ENCODE measurements around the gene BTN1A1.
A peak's percentile ranks its signal among the peaks of the same experiment; 100 is the strongest.
"Not testable (repeated sequence)": the region's sequence is repeated elsewhere in the genome, so short reads cannot be mapped to it uniquely, and the experiment has no call there.

Gene BTN1A1

DNA sequence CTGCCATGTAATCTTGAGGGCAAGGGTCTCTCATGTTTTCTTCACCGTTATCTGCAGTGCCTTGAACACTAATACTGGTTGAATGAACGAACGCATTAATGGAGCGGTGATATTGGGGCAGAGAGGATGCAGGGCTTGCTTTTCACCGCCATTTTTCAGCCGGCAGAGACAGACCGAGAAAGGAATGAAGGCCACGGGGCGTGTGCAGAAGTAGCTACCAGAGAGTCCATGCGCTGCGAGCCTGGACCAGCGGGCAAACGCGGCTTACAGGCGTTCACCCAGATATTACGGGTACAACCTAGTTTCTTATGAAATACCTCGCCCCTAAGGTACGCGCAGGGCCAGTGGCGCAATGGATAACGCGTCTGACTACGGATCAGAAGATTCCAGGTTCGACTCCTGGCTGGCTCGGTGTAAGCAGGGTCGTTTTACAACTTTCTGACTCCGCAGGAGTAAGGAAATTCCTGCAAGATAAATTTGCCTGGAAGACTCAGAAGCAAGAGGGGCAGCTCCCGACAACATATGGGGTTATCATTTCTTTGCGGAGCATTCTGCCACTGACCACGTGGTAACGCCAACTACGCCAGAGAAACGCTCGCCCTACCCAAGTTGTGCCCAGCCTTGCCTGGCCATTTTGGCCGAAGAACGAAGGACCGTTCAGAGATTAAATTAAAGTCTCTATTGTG, 37.2 kb downstream of the BTN1A1 start:
- peak; percentile 75 to 88 for DNase-seq (ENCODE audit: low read depth in 2 of 2, low spot score in 1 of 2)

DNA sequence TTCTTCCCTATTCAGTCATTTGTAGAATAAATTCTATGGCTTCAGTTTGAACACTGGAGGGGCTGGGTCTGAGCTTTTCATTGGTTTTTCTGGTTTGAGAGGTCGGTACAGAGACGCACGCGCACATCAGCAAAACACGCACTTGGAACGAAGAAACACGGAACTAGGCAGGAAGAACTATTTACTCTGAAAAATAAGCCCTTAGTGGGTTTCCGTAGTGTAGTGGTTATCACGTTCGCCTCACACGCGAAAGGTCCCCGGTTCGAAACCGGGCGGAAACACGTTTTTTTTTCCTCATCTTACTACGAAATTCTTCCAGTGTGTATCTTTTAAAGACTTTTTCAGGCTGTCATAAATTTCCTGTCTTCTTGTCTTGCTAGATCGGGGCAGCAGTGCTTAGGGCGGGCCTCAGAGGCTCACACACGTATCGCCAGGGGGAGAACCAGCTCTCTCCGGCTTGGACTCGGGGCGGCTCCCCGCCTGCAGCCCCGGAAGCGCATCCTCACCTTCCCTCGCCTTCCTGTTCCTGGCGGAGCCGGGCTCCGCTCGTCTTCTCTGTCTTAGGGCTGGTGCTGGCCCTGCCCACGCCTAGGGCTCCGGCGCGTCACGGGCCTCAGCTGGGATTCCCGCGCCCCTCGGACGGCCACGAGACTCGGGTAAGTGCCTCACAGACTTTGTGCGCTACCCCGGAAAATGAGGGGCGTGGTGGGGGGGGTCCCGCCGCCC, 37.9 kb downstream of the BTN1A1 start, which contains the start of gene HMGN4:
HMGN4 (plus strand) TSS at position 521 of the 726 bp plus-strand sequence. CDS start 6,841 bp downstream, outside the sequence.
- peak in 1 of 2 donors; percentile 62 for DNase-seq (ENCODE audit: low read depth in 2 of 2, low spot score in 1 of 2)

DNA sequence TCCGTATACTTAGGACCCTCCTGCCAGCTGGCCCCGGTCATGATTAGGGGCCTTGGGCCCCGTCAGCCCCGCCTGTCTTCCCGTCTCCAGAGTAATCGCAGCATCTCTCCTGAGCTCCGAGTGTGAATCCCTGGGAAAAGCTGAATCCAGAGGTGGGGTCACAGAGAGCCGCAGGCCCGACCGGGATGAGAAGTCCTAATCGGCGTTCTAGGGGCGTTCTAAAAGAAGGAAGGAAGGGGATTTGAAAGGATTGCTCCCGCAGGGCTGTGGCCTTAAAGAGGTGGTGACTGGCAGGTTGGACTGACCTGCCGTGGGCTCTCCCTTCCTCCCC, 38.4 kb downstream of the BTN1A1 start:
- DNase-seq (ENCODE audit: low read depth in 2 of 2, low spot score in 1 of 2), result no peak

DNA sequence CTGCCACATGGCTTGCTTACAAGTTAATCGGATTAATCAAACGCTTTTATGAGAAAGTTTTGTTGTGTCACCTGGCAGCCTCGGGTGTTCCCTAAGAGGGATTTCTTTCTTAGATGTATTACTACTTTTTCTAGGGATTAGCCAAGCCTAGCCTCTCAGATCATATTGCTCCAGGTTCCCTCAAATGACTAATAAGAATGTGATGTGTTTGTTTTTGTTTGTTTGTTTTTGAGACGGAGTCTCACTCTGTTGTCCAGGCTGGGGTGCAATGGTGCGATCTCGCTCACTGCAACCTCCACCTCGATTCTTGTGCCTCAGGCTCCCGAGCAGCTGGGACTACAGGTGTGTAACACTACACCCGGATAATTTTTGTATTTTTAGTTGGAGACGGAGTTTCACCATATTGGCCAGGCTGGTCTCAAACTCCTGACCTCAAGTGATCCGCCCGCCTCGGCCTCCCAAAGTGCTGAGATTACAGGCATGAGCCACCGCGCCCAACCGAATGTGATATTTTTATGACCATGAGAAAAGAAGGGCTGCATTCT, 39.0 kb downstream of the BTN1A1 start:
- DNase-seq (ENCODE audit: low read depth in 2 of 2, low spot score in 1 of 2), result no peak

DNA sequence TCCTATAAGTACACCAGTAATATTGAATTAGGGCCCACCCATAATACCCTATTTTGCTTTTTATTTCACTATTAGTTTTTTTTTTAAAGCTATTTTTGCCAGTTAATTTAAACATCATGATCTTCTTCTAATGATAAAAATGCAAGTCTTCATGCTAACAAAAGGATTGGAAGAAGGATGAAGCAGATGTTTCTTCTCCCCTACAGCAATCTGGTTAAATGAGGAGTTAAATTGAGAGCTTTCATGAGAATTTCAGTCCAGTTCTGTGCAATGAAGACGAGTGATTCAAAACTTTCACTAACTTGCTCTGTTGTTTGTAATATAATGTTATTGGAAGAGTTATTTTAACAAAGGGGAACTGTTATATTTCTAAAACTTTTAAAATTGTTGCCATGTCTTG, 41.5 kb downstream of the BTN1A1 start:
- DNase-seq (ENCODE audit: low read depth in 2 of 2, low spot score in 1 of 2), result no peak

DNA sequence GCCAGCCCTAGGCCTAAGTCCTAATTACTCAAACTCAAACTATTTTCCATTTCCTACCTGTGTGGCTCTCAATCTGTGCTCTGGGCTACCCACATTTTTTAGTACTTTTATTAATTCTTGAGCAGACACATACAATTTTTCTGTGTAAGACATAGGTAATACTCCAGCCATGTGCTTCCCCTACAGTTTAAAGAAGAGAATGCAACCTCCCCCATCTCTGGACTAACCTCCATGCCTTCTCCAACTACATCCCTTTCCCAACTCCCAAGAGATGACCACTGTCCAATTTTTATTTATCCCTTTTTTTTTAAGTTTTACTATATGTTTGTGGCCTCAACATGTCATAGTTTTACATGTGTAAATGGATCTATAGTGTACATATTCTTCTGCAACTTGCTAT, 43.9 kb downstream of the BTN1A1 start:
- no peak for DNase-seq (ENCODE audit: low read depth in 2 of 2, low spot score in 1 of 2)

DNA sequence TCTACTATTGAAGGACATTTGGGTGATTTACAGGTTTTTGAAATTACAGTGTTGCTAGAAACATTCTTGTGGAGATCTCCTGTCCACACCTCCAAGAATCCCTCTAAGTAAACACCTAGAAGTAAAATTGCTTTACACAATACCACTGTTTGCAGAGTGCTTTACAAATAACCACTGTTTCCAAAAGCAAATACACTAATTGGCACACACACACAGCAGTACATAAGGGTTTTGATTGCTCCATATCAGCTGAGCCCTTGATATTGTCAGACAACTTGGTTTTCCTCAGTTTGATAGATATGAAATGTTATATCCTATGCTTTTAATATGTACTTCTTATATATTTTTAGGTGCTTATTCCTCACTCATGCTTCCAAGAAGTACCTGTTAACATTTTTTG, 44.4 kb downstream of the BTN1A1 start:
- DNase-seq (ENCODE audit: low read depth in 2 of 2, low spot score in 1 of 2), result no peak

DNA sequence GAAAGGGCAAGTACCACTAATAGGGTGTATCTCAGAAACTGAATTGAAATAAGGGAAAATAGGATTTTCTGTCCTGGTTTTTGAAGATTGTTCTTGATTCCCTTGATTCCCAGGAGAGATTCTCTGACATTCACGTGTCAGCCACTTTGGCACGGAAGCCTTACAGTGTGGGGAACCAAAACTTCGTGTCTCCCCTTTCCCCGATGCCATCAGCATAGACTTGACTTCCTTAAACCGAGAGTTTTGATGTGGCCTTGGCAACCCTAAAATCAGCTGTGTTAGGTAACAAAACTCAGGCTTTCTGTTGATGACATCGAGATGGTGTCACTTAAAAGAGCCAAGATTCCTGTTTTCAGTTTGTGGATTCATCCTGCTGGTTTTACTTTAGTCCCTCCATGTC, 45.5 kb downstream of the BTN1A1 start:
- no peak for DNase-seq (ENCODE audit: low read depth in 2 of 2, low spot score in 1 of 2)

DNA sequence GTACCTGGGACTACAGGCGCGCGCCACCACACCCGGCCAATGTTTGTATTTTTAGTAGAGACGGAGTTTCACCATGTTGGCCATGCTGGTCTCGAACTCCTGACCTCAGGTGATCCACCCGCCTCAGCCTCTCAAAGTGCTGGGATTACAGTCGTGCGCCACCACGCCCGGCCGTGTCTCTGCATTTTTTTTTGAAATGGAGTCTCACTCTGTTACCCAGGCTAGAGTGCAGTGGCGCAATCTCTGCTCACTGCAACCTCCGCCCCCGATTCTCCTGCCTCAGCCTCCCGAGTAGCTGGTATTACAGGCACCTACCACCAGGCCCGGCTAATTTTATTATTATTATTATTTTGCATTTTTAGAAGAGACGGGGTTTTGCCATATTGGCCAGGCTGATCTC, 47.3 kb downstream of the BTN1A1 start:
- not testable (repeated sequence) for DNase-seq (ENCODE audit: low read depth in 2 of 2, low spot score in 1 of 2)

DNA sequence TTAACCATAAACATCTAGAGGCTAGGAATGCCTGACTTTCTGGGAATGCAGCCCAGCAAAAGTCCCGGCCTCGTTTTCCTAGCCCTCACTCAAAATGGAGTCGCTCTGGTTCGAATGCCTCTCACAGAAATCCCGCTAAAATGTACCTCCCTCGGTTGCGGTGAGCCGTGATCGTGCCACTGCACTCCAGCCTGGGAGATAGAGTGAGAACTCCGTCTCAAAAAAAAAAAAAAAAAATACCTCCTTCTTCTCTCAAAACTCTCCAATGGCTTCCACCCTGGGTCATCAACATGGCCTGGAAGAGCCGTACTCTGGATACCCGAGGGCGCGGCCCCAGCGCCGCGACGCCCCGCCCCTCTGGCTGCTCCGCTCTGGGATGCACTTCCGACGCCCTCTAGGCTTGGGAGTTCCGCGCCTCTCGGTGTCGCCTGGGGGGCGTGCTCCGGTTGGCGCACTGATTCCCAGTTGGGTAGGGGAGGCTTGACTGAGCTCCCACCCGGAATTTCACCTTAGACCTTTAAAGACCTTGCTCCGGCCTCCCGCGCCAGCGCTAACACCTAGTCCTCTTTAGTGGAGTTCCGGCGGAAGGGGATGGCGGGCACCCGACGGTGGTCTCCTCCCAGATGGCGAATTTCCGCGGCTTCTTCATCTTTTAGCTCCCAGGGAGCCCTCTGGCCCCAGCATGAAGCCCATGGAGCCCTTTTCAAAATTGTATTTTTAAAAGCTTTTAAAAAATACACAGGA, 50.3 kb downstream of the BTN1A1 start:
- DNase-seq (ENCODE audit: low read depth in 2 of 2, low spot score in 1 of 2), result no peak

DNA sequence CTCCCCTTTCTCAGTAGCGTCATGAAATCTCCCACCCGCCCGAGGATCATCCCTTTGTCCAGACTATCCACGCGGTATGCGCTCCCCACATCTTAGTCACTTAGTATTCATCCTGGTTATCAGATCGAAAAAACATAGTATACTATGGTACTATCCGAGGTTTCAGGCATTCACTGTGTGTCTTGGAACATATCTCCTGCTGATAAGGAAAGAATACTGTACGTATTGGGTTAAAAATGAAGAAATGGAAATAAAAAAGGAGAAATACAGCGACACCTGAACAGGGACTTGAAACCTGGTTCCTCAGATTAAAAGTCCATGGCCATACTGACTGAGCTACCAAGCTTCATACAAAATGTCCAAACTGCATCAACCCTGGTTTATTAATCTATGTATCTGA, 52.1 kb downstream of the BTN1A1 start:
- DNase-seq (ENCODE audit: low read depth in 2 of 2, low spot score in 1 of 2), result no peak

DNA sequence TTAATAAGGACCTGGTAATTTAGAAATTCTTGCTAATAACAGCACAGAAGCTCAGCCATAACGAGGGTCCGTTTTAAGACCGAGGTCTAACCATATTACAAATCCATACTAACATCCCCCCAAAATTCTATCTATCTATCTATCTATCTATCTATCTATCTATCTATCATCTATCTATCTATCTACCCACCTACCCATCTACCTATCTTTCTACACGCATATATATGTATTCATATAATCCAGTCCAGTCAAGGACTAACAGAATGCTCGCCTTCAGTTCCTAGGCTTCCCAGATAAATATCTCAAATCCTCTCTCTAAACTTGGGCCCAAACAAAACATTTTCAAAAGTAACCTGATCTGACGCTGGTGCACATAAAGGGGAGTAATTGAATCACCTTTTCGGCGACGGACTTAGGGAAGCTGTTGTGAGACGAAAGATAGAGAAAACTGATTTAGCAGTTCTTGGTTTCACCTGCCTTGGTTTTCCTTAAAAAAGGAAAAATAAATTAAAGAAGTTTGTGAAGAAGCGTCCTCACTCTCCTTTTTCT, 52.6 kb downstream of the BTN1A1 start:
- DNase-seq (ENCODE audit: low read depth in 2 of 2, low spot score in 1 of 2), result no peak

DNA sequence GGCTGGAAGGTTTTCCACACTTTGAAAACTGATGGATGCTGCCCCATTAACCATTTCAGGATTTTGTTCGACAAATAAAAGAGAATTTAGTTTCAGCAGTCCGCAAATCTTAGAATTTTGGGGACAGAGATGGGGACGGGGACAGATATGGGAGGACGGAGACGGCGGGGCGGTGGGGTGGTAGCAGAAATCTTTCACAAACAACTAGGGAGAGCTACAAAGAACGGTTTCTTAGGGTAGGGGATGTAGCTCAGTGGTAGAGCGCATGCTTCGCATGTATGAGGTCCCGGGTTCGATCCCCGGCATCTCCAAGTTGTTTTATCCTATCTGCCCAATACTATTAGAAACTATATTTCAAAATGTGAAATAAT, 53.1 kb downstream of the BTN1A1 start:
- peak; percentile 53 to 56 for DNase-seq (ENCODE audit: low read depth in 2 of 2, low spot score in 1 of 2)

DNA sequence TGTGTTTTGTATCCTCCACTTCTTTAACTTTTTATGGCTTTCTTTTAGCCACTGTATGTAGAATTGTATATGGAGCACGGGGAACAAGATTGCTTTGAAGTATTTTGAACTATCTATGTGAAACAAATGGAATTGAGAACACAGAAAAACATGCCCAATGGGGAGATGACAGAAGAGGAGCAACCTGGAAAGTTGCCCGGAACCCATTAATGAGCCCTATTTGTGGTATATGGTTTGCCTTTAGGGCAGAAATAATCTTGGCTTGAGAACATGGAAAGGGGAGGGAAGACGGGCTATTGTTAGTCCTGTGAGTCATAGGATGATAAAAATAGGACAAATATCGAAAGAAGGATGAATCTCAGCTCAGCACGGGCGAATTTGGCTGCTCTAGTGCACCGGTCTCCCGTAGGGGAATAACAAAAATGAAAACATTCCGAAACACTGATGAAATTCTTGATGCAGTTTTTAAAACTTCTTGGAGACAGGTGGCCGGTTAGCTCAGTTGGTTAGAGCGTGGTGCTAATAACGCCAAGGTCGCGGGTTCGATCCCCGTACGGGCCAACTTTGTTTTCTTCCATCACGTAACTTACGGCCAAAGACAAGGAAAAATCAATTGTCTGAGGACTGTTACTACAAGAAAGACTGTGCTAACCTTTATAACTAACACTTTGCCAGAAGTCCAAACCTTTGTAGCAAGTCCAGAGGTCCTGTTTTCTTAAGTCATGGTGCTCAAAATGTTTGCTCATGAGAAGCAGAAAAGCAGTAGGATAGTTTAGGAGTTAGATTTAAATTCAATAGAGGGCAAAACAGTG, 53.7 kb downstream of the BTN1A1 start:
- peak; percentile 49 to 63 for DNase-seq (ENCODE audit: low read depth in 2 of 2, low spot score in 1 of 2)

DNA sequence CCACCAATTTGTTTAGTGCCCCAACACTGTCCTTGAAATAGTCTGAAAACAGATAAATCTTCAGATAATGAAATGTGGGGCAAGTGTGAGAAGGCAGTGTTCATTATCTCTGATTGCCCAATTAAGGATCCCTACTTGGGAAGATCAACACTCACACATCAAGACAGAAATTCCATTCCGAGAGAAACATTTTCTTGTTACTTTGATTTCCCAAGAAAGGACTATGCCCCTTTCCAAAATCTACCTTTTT, 54.3 kb downstream of the BTN1A1 start:
- DNase-seq (ENCODE audit: low read depth in 2 of 2, low spot score in 1 of 2), result no peak

DNA sequence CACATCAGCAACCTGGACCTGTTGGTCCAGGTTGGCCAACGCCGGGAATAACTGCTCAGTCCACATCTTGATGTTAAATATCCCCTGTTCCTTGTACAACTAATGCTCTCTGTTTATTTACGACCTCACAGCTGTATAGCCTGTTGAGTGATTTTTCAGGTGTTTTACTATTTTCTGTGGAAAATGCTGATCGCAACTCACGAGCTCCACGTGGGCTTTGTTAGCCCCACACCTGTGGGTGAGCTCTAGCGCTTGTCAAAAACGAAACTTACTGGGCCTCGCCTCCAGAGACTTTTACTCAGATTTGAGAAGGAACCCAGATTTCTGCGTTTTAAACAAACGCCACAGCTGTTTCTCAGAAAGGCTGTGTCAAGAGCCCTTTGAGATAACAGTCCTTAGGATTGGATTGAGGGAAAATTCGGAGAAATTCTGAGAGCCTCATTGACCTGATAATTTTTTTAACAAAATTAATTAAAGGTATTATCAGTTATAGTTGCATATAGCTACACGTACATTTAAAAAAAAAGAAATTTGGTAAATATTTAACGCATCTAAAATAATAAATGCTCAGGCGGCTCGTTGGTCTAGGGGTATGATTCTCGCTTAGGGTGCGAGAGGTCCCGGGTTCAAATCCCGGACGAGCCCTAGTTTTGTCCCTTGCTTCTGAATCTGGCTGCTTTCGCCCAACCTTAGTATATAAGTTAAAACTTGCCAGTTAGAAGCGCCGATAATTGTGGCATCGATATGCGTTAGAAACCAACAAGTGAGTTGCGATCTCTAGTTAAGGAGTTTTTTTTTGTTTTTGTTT, 54.8 kb downstream of the BTN1A1 start:
- DNase-seq (ENCODE audit: low read depth in 2 of 2, low spot score in 1 of 2), result no peak

DNA sequence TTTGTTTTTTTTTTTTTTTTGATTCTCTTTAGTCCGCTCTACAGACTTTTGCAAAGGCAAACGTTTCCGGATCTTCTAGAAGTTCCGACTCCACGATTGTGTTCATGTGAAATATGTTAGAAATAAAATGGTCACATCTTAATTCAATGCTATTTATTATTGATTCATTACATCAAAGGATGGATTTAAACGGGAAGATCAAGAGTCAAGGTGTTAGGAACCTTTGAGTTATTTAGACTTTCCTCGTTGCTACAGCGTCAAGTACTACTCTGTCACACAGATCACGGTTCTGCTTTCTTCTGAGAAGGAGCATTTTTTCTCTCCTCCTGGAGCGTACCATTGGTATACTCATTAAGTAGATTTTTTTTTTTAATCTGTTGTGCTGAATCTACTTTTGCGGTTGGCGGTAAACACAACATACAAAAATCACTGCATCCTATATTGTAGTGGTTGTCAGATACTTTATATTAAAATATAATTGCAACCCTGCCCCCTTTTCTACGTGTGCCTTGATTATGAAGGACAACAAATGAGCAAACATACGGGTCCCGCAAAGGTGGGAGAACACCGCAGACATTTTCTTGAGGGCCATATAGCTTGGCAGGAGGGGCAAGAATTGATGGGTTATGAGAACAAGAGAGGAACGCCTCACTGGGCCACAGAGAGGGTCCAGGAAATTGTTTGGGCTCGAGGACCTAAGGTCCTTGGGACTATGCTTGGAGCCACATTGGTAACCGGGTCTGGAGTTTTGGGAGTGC, 55.6 kb downstream of the BTN1A1 start:
- no peak for DNase-seq (ENCODE audit: low read depth in 2 of 2, low spot score in 1 of 2)

DNA sequence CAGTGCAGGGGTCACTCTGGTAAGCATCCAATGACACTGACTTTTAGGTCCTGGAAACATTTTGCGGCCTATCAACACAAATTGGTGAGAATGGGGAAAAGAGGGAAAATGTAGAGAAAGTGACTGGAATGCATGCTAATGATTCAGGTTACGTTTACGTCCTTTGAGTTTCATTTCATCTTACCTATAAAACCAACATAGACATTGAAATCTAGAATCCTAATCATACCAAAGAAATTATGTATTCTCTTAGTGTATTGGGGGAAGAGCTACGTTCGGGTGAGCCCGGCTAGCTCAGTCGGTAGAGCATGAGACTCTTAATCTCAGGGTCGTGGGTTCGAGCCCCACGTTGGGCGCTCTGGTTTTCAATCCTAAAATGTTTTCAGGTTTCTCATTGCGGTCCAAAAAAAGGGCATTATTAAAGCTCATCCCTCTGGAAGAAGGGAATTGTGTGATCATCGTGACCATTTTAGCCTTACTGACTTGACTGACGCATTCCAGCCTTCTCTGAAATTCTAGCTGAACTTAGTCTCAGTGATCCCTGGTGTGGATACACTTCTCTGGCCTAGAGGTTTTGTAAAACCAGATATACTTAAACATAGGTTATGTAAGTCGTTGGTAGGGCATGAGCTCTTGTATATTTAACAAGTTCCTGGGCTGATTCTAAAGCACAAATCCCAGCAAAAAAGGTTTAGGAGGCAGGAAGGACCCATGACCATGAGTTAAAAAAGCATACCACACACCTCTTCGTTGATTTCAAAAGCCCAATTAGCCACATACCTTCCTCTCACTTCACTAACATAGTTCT, 56.4 kb downstream of the BTN1A1 start:
- no peak for DNase-seq (ENCODE audit: low read depth in 2 of 2, low spot score in 1 of 2)
